ENCODE results near the gene RNF227. TPM values are rescaled to one million over a fixed set of nuclear protein-coding genes. Genes with fewer than 3 reads are reported as not detected.

The RNF227 gene
- total RNA-seq, 1 donor from 2014 or later: 2.8 TPM

DNA sequence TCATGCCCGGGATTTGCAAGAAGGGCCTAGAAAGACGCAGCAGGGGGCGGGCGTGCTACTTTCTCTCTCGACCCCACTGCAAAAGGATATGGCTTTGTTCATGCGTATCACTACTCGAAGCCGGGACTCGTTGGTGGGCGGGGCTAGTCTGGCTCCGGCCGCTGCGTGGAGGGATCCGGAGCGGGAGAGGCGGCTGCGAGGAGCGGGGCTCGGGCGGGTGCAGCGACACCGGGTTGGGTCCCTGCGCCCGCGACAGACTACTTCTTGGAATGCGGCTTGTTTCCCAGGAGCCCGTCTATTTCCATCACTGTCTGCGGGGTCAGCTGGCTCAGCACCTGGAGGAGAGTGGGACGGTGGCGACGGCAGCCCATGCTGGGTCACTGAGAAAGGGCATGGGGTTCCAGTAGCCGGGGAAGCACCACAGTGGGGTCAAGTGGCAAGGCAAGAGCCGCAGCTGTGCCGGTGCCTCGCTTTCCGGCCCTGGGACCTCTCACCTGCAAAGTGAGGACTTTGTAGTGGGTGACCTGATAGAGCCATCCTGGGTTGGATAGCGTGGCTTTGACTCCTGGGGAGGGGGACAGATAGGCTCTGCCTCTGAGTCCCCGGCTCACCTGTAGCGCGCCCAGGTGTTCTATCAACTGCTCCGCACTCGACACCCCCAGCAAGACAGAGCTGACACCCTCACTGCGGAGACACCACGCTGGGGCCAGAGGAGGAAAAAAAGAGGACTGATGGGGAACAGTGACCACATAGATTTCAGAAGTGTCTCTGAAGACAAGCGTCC is 6.9 kb upstream of the RNF227 start:
- intact Hi-C loops (cut with micrococcal nuclease): loop anchor here (1.0 kb wide), 3 partner anchors 8 to 13 kb away; partner anchors contain the start of gene CNTROB
- H3K27ac Mint-ChIP-seq: peak overlapping the region; percentile 80
- TF ChIP-seq, protein P1, sequence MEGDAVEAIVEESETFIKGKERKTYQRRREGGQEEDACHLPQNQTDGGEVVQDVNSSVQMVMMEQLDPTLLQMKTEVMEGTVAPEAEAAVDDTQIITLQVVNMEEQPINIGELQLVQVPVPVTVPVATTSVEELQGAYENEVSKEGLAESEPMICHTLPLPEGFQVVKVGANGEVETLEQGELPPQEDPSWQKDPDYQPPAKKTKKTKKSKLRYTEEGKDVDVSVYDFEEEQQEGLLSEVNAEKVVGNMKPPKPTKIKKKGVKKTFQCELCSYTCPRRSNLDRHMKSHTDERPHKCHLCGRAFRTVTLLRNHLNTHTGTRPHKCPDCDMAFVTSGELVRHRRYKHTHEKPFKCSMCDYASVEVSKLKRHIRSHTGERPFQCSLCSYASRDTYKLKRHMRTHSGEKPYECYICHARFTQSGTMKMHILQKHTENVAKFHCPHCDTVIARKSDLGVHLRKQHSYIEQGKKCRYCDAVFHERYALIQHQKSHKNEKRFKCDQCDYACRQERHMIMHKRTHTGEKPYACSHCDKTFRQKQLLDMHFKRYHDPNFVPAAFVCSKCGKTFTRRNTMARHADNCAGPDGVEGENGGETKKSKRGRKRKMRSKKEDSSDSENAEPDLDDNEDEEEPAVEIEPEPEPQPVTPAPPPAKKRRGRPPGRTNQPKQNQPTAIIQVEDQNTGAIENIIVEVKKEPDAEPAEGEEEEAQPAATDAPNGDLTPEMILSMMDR (IDR thresholded peaks at IDR 0.05): no peak
- peak; percentile 71 for DNase-seq
- H3K9me3 Mint-ChIP-seq: no peaks in the 10 kb centered on the region
- CTCF ChIA-PET: interaction anchor here (1.9 kb wide), 1 partner anchor 67 kb away, joined by 9 read pairs; no protein-coding TSS in a partner anchor
- H3K36me3 Mint-ChIP-seq (ENCODE audit: low read depth): peaks cover 3% of the 10 kb centered on the region
- POLR2A ChIA-PET: interaction anchor here (0.5 to 1.3 kb wide), 2 partner anchors 10 to 707 kb away, joined by 3 to 5 read pairs; partner anchors contain the start of genes CNTROB and MYH10
- peak overlapping the region; percentile 82 for H3K4me3 Mint-ChIP-seq
- H3K4me1 Mint-ChIP-seq: peaks cover 19% of the 10 kb centered on the region
- ATAC-seq (ENCODE audit: low read depth): peak; percentile 98
- H3K27me3 Mint-ChIP-seq: no peaks in the 10 kb centered on the region

DNA sequence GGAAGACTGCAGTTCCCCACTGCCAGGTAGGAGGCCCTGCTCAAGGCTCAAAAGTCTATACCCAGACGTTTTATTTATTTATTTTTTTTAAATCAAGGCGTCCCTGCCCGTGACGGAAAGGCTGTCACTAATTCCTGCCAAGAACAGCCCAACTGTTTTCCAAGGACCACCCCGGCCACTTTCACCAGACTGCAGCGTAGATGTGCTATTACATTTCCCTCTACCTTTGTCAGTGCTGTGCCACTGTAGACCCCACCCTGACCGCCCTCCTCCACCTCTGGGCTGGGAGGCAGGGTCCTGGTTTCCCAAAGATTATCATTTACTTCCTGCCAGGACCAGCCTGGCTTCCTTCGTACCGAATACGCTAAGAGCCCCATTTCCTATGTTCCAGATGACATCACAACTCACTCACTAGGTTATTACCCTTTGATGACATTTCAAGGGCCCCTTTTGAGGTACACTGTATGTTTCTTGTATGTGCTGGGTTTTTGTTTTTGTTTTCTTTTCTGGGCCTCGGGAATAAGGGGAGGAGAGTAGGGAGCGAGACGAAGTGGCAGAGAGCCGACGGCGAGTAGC is 6.3 kb upstream of the RNF227 start:
- POLR2A ChIA-PET: interaction anchor here (0.6 to 1.3 kb wide), 2 partner anchors 10 to 63 kb away, joined by 3 to 5 read pairs; partner anchors contain the start of gene CNTROB
- H3K36me3 Mint-ChIP-seq (ENCODE audit: low read depth): no peaks in the 10 kb centered on the region
- intact Hi-C loops (cut with micrococcal nuclease): loop anchor here (1.0 kb wide), 2 partner anchors 10 to 12 kb away; partner anchors contain the start of gene CNTROB

DNA sequence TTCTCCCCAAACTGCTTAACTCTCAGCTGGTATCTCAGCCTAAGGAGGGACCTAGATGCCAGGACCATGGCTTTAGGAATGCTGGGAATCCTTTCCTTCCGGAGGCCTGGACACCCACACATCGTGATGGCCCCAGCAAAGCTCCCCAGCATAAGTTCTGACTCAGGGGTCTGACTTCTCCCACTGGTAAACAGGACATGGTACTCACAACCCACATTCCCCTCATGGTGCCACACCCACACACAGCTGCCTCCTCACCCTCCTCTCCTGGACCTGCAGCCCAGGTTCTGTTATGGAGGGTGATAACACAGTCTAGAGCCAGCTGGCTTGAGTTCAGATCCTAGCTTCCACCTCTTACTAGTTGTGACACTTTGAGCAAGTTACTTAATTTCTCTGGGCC is 719 bp upstream of the RNF227 start:
- ChIA-PET POLR2A (interaction anchor here (0.7 to 4.4 kb wide), 8 partner anchors 10 to 85 kb away, joined by 3 to 58 read pairs (median 4); partner anchors contain the start of genes CNTROB, GUCY2D and TRAPPC1), CTCF (interaction anchor here (1.1 to 2.8 kb wide), 3 partner anchors 72 to 125 kb away, joined by 3 to 22 read pairs (median 17); no protein-coding TSS in a partner anchor)
- H3K27ac Mint-ChIP-seq: peak overlapping the region; percentile 76
- TF ChIP-seq, protein P1 (IDR thresholded peaks at IDR 0.05): no peak
- no peak for ATAC-seq (ENCODE audit: low read depth)
- no peaks in the 10 kb centered on the region for H3K9me3 Mint-ChIP-seq
- no peaks in the 10 kb centered on the region for H3K27me3 Mint-ChIP-seq
- H3K4me3 Mint-ChIP-seq: peak overlapping the region; percentile 91
- intact Hi-C loops (cut with micrococcal nuclease): no loop called here
- H3K36me3 Mint-ChIP-seq (ENCODE audit: low read depth): peaks cover 4% of the 10 kb centered on the region
- H3K4me1 Mint-ChIP-seq: peaks cover 26% of the 10 kb centered on the region
- no peak for DNase-seq

More for the DNA sequence above, 6.3 kb upstream of the RNF227 start:
- ATAC-seq (ENCODE audit: low read depth): peak; percentile 25
- no peaks in the 10 kb centered on the region for H3K27me3 Mint-ChIP-seq
- peaks cover 19% of the 10 kb centered on the region for H3K4me1 Mint-ChIP-seq
- no peaks in the 10 kb centered on the region for H3K9me3 Mint-ChIP-seq
- peak overlapping the region; percentile 80 for H3K27ac Mint-ChIP-seq
- peak overlapping the region; percentile 82 for H3K4me3 Mint-ChIP-seq
- CTCF ChIA-PET: interaction anchor here (0.9 to 1.9 kb wide), 2 partner anchors 67 to 135 kb away, joined by 3 to 9 read pairs; no protein-coding TSS in a partner anchor
- DNase-seq: no peak
- TF ChIP-seq, protein P1 (IDR thresholded peaks at IDR 0.05): no peak

DNA sequence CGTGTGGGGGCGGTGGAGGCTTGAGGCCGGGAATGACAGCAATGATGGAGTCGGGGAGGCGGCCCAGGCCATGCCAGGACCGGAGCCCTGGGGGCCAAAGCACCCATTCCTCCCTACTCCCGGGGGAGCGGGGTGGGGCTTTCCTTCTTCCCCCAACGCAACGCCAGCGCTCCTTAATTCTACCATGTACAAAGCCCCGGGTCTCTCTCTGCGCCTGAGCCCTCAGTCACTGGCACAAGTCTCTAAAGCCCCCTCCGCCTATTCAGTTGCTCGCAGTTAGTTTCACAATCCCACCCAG is 245 bp upstream of the RNF227 start:
- Mint-ChIP-seq H3K36me3 (ENCODE audit: low read depth) (peaks cover 7% of the 10 kb centered on the region), H3K27me3 (no peaks in the 10 kb centered on the region), H3K4me1 (peaks cover 23% of the 10 kb centered on the region), H3K9me3 (no peaks in the 10 kb centered on the region), H3K27ac (peak overlapping the region; percentile 76), H3K4me3 (peak overlapping the region; percentile 91)
- CTCF ChIA-PET: interaction anchor here (1.1 to 2.8 kb wide), 8 partner anchors 15 to 157 kb away, joined by 3 to 22 read pairs (median 6); partner anchors contain the start of genes CNTROB and TRAPPC1
- TF ChIP-seq, protein P1 (IDR thresholded peaks at IDR 0.05): no peak
- ATAC-seq (ENCODE audit: low read depth) (no peak), DNase-seq (no peak)
- POLR2A ChIA-PET: interaction anchor here (0.6 to 4.4 kb wide), 13 partner anchors 10 to 332 kb away, joined by 3 to 58 read pairs (median 6); partner anchors contain the start of genes CNTROB, CTC1, CYB5D1 and GUCY2D
- intact Hi-C loops (cut with micrococcal nuclease): no loop called here

Measured in activated B cell treated with CpG ODN at 0.5 μM for 24 hours (primary cell).